ENCODE data around the gene FSCN2. TPM values are rescaled to one million over a fixed set of nuclear protein-coding genes. Genes with fewer than 3 reads are reported as not detected.

The FSCN2 gene
- total RNA-seq, 1 donor from 2014 or later, result 5.6 TPM

- H3K9me3 Mint-ChIP-seq (ENCODE audit: unreplicated experiment), result no peaks in the 10 kb centered on the region
- Histone ChIP-seq H3K36me3 (ENCODE audit: insufficient read depth, low read length) (no peaks in the 10 kb centered on the region), H3K9me3 (ENCODE audit: insufficient read depth, low read depth, low read length) (no peaks in the 10 kb centered on the region), H3K4me2 (ENCODE audit: low read length) (no peak overlapping the region), H3K79me2 (ENCODE audit: insufficient read depth, low read length) (no peaks in the 10 kb centered on the region), H4K20me1 (ENCODE audit: insufficient read depth, low read length) (no peaks in the 10 kb centered on the region), H3K9ac (ENCODE audit: low read length) (no peak overlapping the region), H2AFZ (ENCODE audit: low read depth, low read length) (no peak overlapping the region), H3K4me1 (ENCODE audit: insufficient read depth, low read length) (peaks cover 4% of the 10 kb centered on the region), H3K27me3 (ENCODE audit: insufficient read depth, low read length) (peaks cover 9% of the 10 kb centered on the region), H3K4me3 (ENCODE audit: insufficient read depth, low read depth, low read length) (no peak overlapping the region), H3K27ac (ENCODE audit: low read depth, low read length) (no peak overlapping the region)
- H3K4me1 Mint-ChIP-seq (ENCODE audit: low read depth, unreplicated experiment), result no peaks in the 10 kb centered on the region
- H3K27ac Mint-ChIP-seq (ENCODE audit: unreplicated experiment), result no peak overlapping the region
- FAIRE-seq, result no peak
- H3K27me3 Mint-ChIP-seq (ENCODE audit: low read depth, unreplicated experiment), result no peaks in the 10 kb centered on the region
- no peak for TF ChIP-seq CTCF (IDR thresholded peaks at IDR 0.05; ENCODE audit: insufficient read depth, low read depth, low read length)
- no peak for TF ChIP-seq EZH2 (IDR thresholded peaks at IDR 0.05; ENCODE audit: insufficient read depth, low read length)
- no peak for DNase-seq (ENCODE audit: low read depth)
- peaks cover 3% of the 10 kb centered on the region for H3K36me3 Mint-ChIP-seq (ENCODE audit: low read depth, unreplicated experiment)
- no peak overlapping the region for H3K4me3 Mint-ChIP-seq (ENCODE audit: unreplicated experiment)
Measured at GRCh38 chr17:81532490-81533287, 4.5 kb downstream of the FSCN2 start.

- H3K9me3 Mint-ChIP-seq (ENCODE audit: unreplicated experiment), result no peaks in the 10 kb centered on the region
Measured at GRCh38 chr17:81533339-81534141, 5.4 kb downstream of the FSCN2 start.

More at GRCh38 chr17:81533339-81534141, 5.4 kb downstream of the FSCN2 start:
- Histone ChIP-seq H3K27me3 (ENCODE audit: insufficient read depth, low read length) (peaks cover 9% of the 10 kb centered on the region), H3K4me1 (ENCODE audit: insufficient read depth, low read length) (peaks cover 4% of the 10 kb centered on the region), H3K79me2 (ENCODE audit: insufficient read depth, low read length) (no peaks in the 10 kb centered on the region), H4K20me1 (ENCODE audit: insufficient read depth, low read length) (peaks cover 3% of the 10 kb centered on the region), H3K36me3 (ENCODE audit: insufficient read depth, low read length) (no peaks in the 10 kb centered on the region), H2AFZ (ENCODE audit: low read depth, low read length) (no peak overlapping the region), H3K4me2 (ENCODE audit: low read length) (no peak overlapping the region), H3K4me3 (ENCODE audit: insufficient read depth, low read depth, low read length) (no peak overlapping the region), H3K27ac (ENCODE audit: low read depth, low read length) (no peak overlapping the region), H3K9ac (ENCODE audit: low read length) (no peak overlapping the region), H3K9me3 (ENCODE audit: insufficient read depth, low read depth, low read length) (no peaks in the 10 kb centered on the region)
- no peaks in the 10 kb centered on the region for H3K4me1 Mint-ChIP-seq (ENCODE audit: low read depth, unreplicated experiment)
- FAIRE-seq (no peak), DNase-seq (ENCODE audit: low read depth) (no peak)
- TF ChIP-seq EZH2 (IDR thresholded peaks at IDR 0.05; ENCODE audit: insufficient read depth, low read length), result no peak
- no peak for TF ChIP-seq CTCF (IDR thresholded peaks at IDR 0.05; ENCODE audit: insufficient read depth, low read depth, low read length)
- peaks cover 3% of the 10 kb centered on the region for H3K36me3 Mint-ChIP-seq (ENCODE audit: low read depth, unreplicated experiment)
- no peak overlapping the region for H3K27ac Mint-ChIP-seq (ENCODE audit: unreplicated experiment)
- no peak overlapping the region for H3K4me3 Mint-ChIP-seq (ENCODE audit: unreplicated experiment)
- H3K27me3 Mint-ChIP-seq (ENCODE audit: low read depth, unreplicated experiment), result no peaks in the 10 kb centered on the region

All from astrocyte (in vitro differentiated cells and primary cell).